H1 (cell line): Measurements from ENCODE around the gene HTR5A. TPM values are rescaled to one million over a fixed set of nuclear protein-coding genes. Genes with fewer than 3 reads are reported as not detected.

ENCODE experiments used
- CBX5 ChIP-seq: fragments of 300-800, 300-1000 bp; sonication (generic); IDR thresholded peaks from 2 replicates; pipeline ENCODE4 v1.7.1; 2016; ENCODE audit warnings: antibody characterized with exemption, low read length, low read depth
- FOSL1 ChIP-seq: IDR thresholded peaks from 2 replicates; pipeline ENCODE4 v1.6.1; 2011; ENCODE audit warnings: mild to moderate bottlenecking, low read depth, low read length, moderate library complexity; ENCODE audit not compliant: insufficient read depth
- polyA plus RNA-seq, 7 experiments: library from polyadenylated mRNA; depleted of rRNA in 3 of 7; stranded (reverse) in 5 of 7; unstranded in 2 of 7; fragments of >200 nt in 5 of 7; fragments of 200-250 nt in 2 of 7; gene quantifications; 1 replicate in 5 of 7; 2 replicates in 1 of 7; 4 replicates in 1 of 7; pipeline versions ENCODE4 v1.2.1 to v1.2.3, GENCODE V29; 2011 to 2013; ENCODE audit warnings: missing spikeins in 2 of 7, mixed read lengths in 2 of 7
- total RNA-seq: library from RNA; stranded (reverse); fragmentation: NEBNext Ultra II Directional; extraction: Animal tissue kit (Norgen Biotek cat#: 25700); gene quantifications from 2 replicates; pipeline ENCODE4 v1.2.1, GENCODE V29; 2021

The HTR5A gene
- total and polyA plus RNA-seq, 2 of the 8 experiments (the other 6 are each of a cell fraction or from before 2014, with no cell fraction given) = 0.02 TPM; not detected in 1

- TF ChIP-seq FOSL1 = no peak
- TF ChIP-seq CBX5 = no peak
Observed at GRCh38 chr7:155107126-155107525, 37.0 kb downstream of the HTR5A start (continued).
